Esophagus muscularis mucosa (tissue), 4 donors: Measurements from ENCODE around the gene SYNDIG1. TPM values are rescaled to one million over a fixed set of nuclear protein-coding genes. Genes with fewer than 3 reads are reported as not detected.

Experiments used
- DNase-seq: peaks from one replicate; pipeline ENCODE4 v3.0.0-alpha.2; 2017; ENCODE audit errors: extremely low spot score
- H3K27ac ChIP-seq, 4 donors: fragments of 200-600 bp; sonication (generic); replicated peaks in 1 of 4; 1 replicate in 3 of 4; 2 replicates in 1 of 4; pipeline ENCODE4 v1.5.1; 2016 to 2019; ENCODE audit warnings: mild to moderate bottlenecking in 1 of 4
- H3K27me3 ChIP-seq, 4 donors: fragments of 200-600 bp; sonication (generic); one replicate each; pipeline versions ENCODE4 v1.5.1 to v1.6.0; 2016 to 2019
- H3K36me3 ChIP-seq, 4 donors: fragments of 200-600 bp; sonication (generic); one replicate each; pipeline ENCODE4 v1.5.1; 2016 to 2019
- H3K4me1 ChIP-seq, 4 donors: fragments of 200-600 bp; sonication (generic); one replicate each; pipeline ENCODE4 v1.5.1; 2016 to 2019
- H3K4me3 ChIP-seq, 4 donors: fragments of 200-600 bp; sonication (generic); 1 replicate in 2 of 4; 2 replicates in 2 of 4; pipeline ENCODE4 v1.5.1; 2016 to 2019; ENCODE audit warnings: mild to moderate bottlenecking in 4 of 4, moderate library complexity in 1 of 4
- H3K9me3 ChIP-seq, 4 donors: fragments of 200-600 bp; sonication (generic); 1 replicate in 3 of 4; 2 replicates in 1 of 4; pipeline ENCODE4 v1.5.1; 2016 to 2019
- EP300 ChIP-seq: sonication (generic); formaldehyde crosslinking; IDR thresholded peaks from one replicate; pipeline ENCODE4 v1.6.1; 2017; ENCODE audit warnings: antibody characterized with exemption
- POLR2A ChIP-seq: fragments of 450-650 bp; IDR thresholded peaks from one replicate; pipeline ENCODE4 v1.6.1; 2017; ENCODE audit warnings: antibody characterized with exemption, moderate library complexity, mild to moderate bottlenecking, low read depth
- POLR2AphosphoS5 ChIP-seq, 2 donors: sonication (generic); formaldehyde crosslinking; IDR thresholded peaks; one replicate each; pipeline ENCODE4 v1.6.1; 2017; ENCODE audit warnings: antibody characterized with exemption in 2 of 2
- WGBS: methylation state at CpG from one replicate; pipeline ENCODE4 v1.1.5; 2018; 5-methylcytosine and 5-hydroxymethylcytosine counted together
- intact Hi-C: fragments of 100-400 bp; cut with DNase I; formaldehyde crosslinking; loops from one replicate; pipeline ENCODE4 v1.15.1; 2023
- total RNA-seq, 4 donors: library from RNA; depleted of rRNA; stranded (reverse); fragments of >200 nt; gene quantifications; one replicate each; pipeline versions ENCODE4 v1.1.0 to v1.2.1, GENCODE V29; 2016
- TF ChIP-seq, protein P1 (sequence below), 3 experiments: fragments of 200-600 bp in 2 of 3; fragments of 450-650 bp in 1 of 3; sonication (generic) in 2 of 3; IDR thresholded peaks; one replicate each; pipeline ENCODE4 v1.5.1; 2017 to 2019; ENCODE audit warnings: antibody characterized with exemption in 3 of 3, mild to moderate bottlenecking in 2 of 3, moderate library complexity in 1 of 3

The SYNDIG1 gene
- total RNA-seq, 4 donors from 2014 or later = not detected

DNA sequence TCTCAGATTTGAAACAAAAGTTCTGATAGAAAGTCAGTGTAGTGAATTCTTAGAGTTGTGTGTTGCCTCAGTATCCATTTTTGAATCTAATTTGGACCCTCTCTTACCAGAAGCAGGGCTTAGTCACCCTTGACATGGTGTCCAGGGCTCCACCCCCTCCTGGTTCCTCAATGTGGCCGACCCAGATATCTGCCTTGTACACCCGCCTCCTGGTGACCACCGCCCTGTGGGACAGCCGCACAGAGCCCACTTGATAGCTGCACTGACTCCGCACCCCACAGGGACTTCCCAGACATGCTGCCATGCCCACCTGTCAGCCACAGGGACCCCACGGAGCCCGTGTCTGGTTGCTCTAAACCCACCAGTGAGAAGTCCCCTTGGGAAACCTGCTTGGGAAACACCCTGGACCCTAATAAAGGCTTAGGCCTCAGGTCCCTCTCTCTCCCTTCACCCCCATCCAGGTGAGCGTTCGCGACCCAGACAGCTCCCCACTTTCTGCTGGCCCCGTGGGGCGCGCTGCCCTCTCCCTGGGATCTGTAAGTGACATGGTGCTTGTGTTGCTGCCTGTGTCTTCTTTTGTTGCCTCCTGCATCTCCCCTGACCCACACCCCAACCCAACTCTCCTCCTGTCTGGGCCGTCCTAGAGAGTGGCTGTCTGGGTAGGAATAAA, 47.2 kb upstream of the SYNDIG1 start:
- no peaks in the 10 kb centered on the region for H3K4me1 ChIP-seq
- DNase-seq = peak; percentile 79
- peaks cover 0 to 14% (median 0%) of the 10 kb centered on the region in 4 donors for H3K27me3 ChIP-seq
- H3K27ac ChIP-seq = no peak overlapping the region
- no peaks in the 10 kb centered on the region for H3K36me3 ChIP-seq
- WGBS = 91% methylated on average over 14 of the region's 14 CpGs
- no peak overlapping the region for H3K4me3 ChIP-seq
- intact Hi-C loops = no loop called here
- H3K9me3 ChIP-seq = no peaks in the 10 kb centered on the region
- TF ChIP-seq EP300 = no peak
- no peak for TF ChIP-seq POLR2AphosphoS5 (IDR thresholded peaks at IDR 0.05)
- TF ChIP-seq, protein P1, sequence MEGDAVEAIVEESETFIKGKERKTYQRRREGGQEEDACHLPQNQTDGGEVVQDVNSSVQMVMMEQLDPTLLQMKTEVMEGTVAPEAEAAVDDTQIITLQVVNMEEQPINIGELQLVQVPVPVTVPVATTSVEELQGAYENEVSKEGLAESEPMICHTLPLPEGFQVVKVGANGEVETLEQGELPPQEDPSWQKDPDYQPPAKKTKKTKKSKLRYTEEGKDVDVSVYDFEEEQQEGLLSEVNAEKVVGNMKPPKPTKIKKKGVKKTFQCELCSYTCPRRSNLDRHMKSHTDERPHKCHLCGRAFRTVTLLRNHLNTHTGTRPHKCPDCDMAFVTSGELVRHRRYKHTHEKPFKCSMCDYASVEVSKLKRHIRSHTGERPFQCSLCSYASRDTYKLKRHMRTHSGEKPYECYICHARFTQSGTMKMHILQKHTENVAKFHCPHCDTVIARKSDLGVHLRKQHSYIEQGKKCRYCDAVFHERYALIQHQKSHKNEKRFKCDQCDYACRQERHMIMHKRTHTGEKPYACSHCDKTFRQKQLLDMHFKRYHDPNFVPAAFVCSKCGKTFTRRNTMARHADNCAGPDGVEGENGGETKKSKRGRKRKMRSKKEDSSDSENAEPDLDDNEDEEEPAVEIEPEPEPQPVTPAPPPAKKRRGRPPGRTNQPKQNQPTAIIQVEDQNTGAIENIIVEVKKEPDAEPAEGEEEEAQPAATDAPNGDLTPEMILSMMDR (IDR thresholded peaks at IDR 0.05) = no peak
- TF ChIP-seq POLR2A = no peak

DNA sequence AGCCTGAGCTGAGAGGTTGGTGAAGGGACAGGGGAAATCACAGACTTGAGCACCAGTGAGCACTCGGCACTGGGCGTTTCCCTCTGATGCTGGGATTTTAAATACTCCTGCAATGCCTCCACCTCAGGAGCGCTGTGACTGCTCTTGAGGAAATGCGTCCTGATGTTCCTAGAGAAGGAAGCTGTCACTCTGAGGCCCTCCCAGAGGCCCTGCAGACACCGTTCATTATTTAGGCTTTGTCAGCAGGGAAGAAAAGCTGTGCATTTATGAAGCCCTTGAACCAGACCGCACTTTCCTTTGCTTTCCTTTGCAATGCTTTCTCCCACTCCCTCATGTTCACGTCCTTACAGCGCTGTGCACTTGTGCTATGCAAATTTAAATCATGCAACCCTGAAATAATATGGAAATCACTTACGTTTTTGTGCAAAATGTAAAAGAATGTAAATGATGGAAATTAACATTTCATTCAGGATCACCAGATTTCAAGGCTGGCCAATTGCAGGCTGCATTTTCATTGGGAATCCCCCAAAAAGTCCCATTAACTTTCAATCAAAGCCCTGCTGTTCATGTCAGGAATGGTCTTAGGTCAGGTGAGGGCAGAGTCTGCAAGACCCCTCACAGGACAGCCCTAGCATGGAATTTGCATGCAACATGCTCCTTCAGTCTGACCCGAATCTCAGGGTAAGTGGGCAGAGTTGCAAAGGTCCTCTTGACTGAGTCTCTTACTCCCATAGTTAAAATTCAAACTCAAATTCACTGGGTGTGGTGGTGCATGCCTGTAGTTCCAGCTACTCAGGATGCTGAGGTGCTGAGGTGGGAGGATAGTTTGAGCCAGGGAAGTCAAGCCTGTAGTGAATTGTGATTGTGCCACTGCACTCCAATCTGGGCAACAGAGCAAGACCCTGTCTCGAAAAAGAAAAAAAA, 45.8 kb upstream of the SYNDIG1 start:
- intact Hi-C loops = no loop called here
- TF ChIP-seq POLR2A (no peak), EP300 (no peak), POLR2AphosphoS5 (IDR thresholded peaks at IDR 0.05) (no peak)
- TF ChIP-seq, protein P1 (IDR thresholded peaks at IDR 0.05) = no peak
- 53% methylated on average over 11 of the region's 11 CpGs for WGBS
- Histone ChIP-seq H3K9me3 (no peaks in the 10 kb centered on the region), H3K27ac (no peak overlapping the region), H3K4me3 (no peak overlapping the region), H3K27me3 (peaks cover 0 to 14% (median 0%) of the 10 kb centered on the region in 4 donors), H3K4me1 (no peaks in the 10 kb centered on the region), H3K36me3 (no peaks in the 10 kb centered on the region)
- peak; percentile 68 for DNase-seq

DNA sequence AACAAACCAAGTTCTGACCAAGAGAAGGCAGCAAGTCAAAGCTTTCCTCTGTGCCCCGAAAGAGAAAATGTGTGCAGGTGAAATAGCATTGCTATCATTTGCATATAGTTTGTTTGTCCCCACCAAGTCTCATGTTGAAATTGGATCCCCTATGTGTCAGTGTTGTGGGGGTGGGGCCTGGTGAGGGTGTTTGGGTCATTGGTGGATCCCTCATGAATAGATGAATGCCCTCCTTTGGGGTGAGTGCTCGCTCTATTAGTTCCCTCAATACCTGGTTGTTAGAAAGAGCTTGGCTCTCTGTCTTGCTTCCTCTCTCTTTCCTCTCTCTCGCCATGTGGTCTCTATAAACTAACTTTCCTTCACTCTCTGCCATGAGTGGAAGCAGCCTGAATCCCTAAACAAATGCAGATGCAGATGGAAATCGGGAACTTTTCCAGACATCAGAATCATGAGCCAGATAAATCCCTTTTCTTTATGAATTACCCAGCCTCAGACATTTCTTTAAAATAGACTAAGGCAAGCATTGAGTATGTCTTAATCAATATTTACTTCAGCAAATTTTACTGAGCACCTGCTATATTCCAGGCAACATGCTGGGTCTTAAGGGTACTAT, 43.8 kb upstream of the SYNDIG1 start:
- Histone ChIP-seq H3K9me3 (no peaks in the 10 kb centered on the region), H3K27me3 (peaks cover 0 to 24% (median 0%) of the 10 kb centered on the region in 4 donors), H3K4me1 (no peaks in the 10 kb centered on the region), H3K36me3 (no peaks in the 10 kb centered on the region), H3K27ac (no peak overlapping the region), H3K4me3 (no peak overlapping the region)
- DNase-seq = no peak
- intact Hi-C loops = no loop called here
- WGBS = 76% methylated on average over 4 of the region's 4 CpGs
- TF ChIP-seq EP300 (no peak), POLR2AphosphoS5 (IDR thresholded peaks at IDR 0.05) (no peak), POLR2A (no peak)
- TF ChIP-seq, protein P1 (IDR thresholded peaks at IDR 0.05) = no peak

DNA sequence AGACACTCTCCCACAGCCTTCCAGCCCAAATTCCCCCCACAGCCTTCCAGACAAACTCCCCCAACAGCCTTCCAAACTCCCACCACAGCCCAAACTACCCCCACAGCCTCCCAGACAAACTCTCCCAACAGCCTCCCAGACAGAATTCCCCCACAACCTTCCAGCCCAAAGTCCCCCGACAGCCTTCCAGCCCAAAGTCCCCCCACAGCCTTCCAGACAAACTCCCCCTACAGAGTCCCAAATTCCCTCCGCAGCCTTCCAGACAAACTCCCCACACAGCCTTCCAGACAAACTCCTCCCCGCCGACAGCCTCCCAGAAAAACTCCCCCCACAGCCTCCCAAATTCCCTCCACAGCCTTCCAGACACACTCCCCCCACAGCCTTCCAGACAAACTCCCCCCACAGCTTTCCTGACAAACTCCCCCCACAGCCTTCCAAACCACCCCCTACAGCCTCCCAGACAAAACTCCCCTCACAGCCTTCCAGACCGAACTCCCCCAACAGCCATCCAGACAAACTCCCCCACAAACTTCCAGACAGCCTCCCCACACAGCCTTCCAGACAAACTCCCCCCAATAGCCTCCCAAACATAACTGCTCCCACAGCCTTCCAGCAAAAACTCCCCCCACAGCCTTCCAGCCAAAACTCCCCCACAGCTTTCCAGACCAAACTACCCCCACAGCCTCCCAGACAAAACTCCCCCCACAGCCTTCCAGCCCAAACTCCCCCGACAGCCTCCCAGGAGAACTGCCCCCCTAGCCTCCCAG, 38.0 kb upstream of the SYNDIG1 start:
- intact Hi-C loops = no loop called here
- H3K4me1 ChIP-seq = no peaks in the 10 kb centered on the region
- TF ChIP-seq POLR2A (no peak), EP300 (no peak), POLR2AphosphoS5 (IDR thresholded peaks at IDR 0.05) (no peak)
- TF ChIP-seq, protein P1 (IDR thresholded peaks at IDR 0.05) = no peak

More for the DNA sequence above, 38.0 kb upstream of the SYNDIG1 start:
- H3K4me3 ChIP-seq = no peak overlapping the region
- WGBS = 77% methylated on average over 6 of the region's 6 CpGs
- no peaks in the 10 kb centered on the region for H3K36me3 ChIP-seq
- H3K27me3 ChIP-seq = peaks cover 0 to 16% (median 0%) of the 10 kb centered on the region in 4 donors
- no peak overlapping the region for H3K27ac ChIP-seq
- H3K9me3 ChIP-seq = no peaks in the 10 kb centered on the region
- DNase-seq = no peak
